ENCODE data around the gene NUF2. TPM values are rescaled to one million over a fixed set of nuclear protein-coding genes. Genes with fewer than 3 reads are reported as not detected.

The NUF2 gene
- total RNA-seq, 4 donors from 2014 or later: 0.73 to 20.5 TPM; not detected in 2

- no peaks in the 10 kb centered on the region for H3K27me3 ChIP-seq
- H3K27ac ChIP-seq: no peak overlapping the region
- TF ChIP-seq POLR2A (IDR thresholded peaks at IDR 0.05): no peak
- no peaks in the 10 kb centered on the region for H3K36me3 ChIP-seq
- H3K4me3 ChIP-seq: no peak overlapping the region
- H3K4me1 ChIP-seq: no peaks in the 10 kb centered on the region
- DNase-seq: no peak
- no peaks in the 10 kb centered on the region for H3K9me3 ChIP-seq
- intact Hi-C loops (cut with DNase I; ENCODE audit: low total_unique reads): no loop called here
Measured at GRCh38 chr1:163401211-163401610, 79.5 kb downstream of the NUF2 start.

Other genes with a start within 250 kb of the NUF2 start
- 100 to 1,000 TPM in 2 of 4 donors, 10 to 100 TPM in 2; 37.1 to 197 (median 120) TPM for gene RGS5, start 119.0 kb upstream of the NUF2 start, total RNA-seq

Measured in uterus (tissue), 4 donors.